HepG2 (cell line): ENCODE results near the gene ADGRE3.

ENCODE experiments used
- NFRKB ChIP-seq: fragments of 450-650 bp; IDR thresholded peaks from 2 replicates; pipeline ENCODE4 v1.6.1; 2017
- ZNF562 ChIP-seq: sonication (generic); formaldehyde crosslinking; IDR thresholded peaks from 2 replicates; pipeline ENCODE4 v1.8.0; 2022; ENCODE audit warnings: missing genetic modification reagents, borderline replicate concordance

- TF ChIP-seq NFRKB (no peak), ZNF562 (CRISPR knock-in tag) (no peak)
Measured at GRCh38 chr19:14571695-14572490, 102.8 kb downstream of the ADGRE3 start, which contains the start of gene NDUFB7.
